Upper lobe of left lung (tissue), 6 donors: ENCODE data around the gene KCNC1. TPM values are rescaled to one million over a fixed set of nuclear protein-coding genes. Genes with fewer than 3 reads are reported as not detected.

Experiments
- ATAC-seq, 2 donors: fragments of 200-7000 bp; cut with Tn5 transposase; one replicate each; pipeline ENCODE4 v1.9.1; 2022; ENCODE audit warnings: mild to moderate bottlenecking in 2 of 2, moderate library complexity in 2 of 2; ENCODE audit not compliant: low FRiP score in 2 of 2
- DNase-seq, 2 donors: peaks; one replicate each; pipeline ENCODE4 v3.0.0-alpha.2; 2019 to 2020
- H3K27ac ChIP-seq, 4 donors: fragments of 200-600 bp; sonication (generic); one replicate each; pipeline ENCODE4 v1.5.1; 2016 to 2019
- H3K27me3 ChIP-seq, 4 donors: fragments of 200-600 bp; sonication (generic); one replicate each; pipeline ENCODE4 v1.5.1; 2017 to 2019
- H3K36me3 ChIP-seq, 4 donors: fragments of 200-600 bp; sonication (generic); one replicate each; pipeline ENCODE4 v1.5.1; 2016 to 2019
- H3K4me1 ChIP-seq, 4 donors: fragments of 200-600 bp; sonication (generic); one replicate each; pipeline ENCODE4 v1.5.1; 2018 to 2019
- H3K4me3 ChIP-seq, 4 donors: fragments of 200-600 bp; sonication (generic); one replicate each; pipeline ENCODE4 v1.5.1; 2017 to 2019; ENCODE audit warnings: mild to moderate bottlenecking in 2 of 4, moderate library complexity in 1 of 4
- H3K9me3 ChIP-seq, 4 donors: fragments of 200-600 bp; sonication (generic); one replicate each; pipeline ENCODE4 v1.5.1; 2018 to 2019
- CTCF ChIP-seq, 6 experiments: fragments of 450-650 bp in 4 of 6; fragments of 200-600 bp in 2 of 6; sonication (generic) in 2 of 6; IDR thresholded peaks; one replicate each; pipeline ENCODE4 v1.5.1; 2016 to 2019; ENCODE audit warnings: antibody characterized with exemption in 6 of 6
- EP300 ChIP-seq, 4 donors: sonication (generic); formaldehyde crosslinking; IDR thresholded peaks; one replicate each; pipeline ENCODE4 v1.5.1; 2017; ENCODE audit warnings: antibody characterized with exemption in 4 of 4, control low read depth in 2 of 4
- POLR2A ChIP-seq, 4 donors: fragments of 450-650 bp; IDR thresholded peaks; one replicate each; pipeline ENCODE4 v1.5.1; 2016 to 2017; ENCODE audit warnings: antibody characterized with exemption in 4 of 4, mild to moderate bottlenecking in 2 of 4
- POLR2AphosphoS5 ChIP-seq, 2 donors: sonication (generic); formaldehyde crosslinking; IDR thresholded peaks; one replicate each; pipeline ENCODE4 v1.5.1; 2017; ENCODE audit warnings: antibody characterized with exemption in 2 of 2
- WGBS, 2 donors: methylation state at CpG; one replicate each; pipeline ENCODE4 v1.1.5; 2017 to 2018; 5-methylcytosine and 5-hydroxymethylcytosine counted together
- total RNA-seq, 6 donors: library from RNA; depleted of rRNA in 4 of 6; stranded (reverse); fragments of >200 nt in 4 of 6; gene quantifications; one replicate each; pipeline versions ENCODE4 v1.1.0 to v1.2.1, GENCODE V29; 2016 to 2021
- donor health status: DM: no; HTN: no; CAD: no; lungs with moderate emphysema.
- donor health status: DM: no; HTN: yes; CAD: no; lungs with severe emphysema.

KCNC1 gene
- total RNA-seq, 6 donors from 2014 or later = not detected

- H3K27ac ChIP-seq = no peak within 1 kb of the TSS
- 2 to 5% methylated on average over 22 to 50 of the region's 68 CpGs for WGBS, 2 donors
- ATAC-seq = no peak
- H3K4me1 ChIP-seq = peaks cover 0 to 26% (median 6%) of the 10 kb centered on the region in 4 donors
- H3K4me3 ChIP-seq = no peak within 1 kb of the TSS
- H3K36me3 ChIP-seq = no peaks in the 10 kb centered on the region
- H3K27me3 ChIP-seq = peaks cover 0 to 29% (median 19%) of the 10 kb centered on the region in 4 donors
- H3K9me3 ChIP-seq = no peaks in the 10 kb centered on the region
- no peak for TF ChIP-seq CTCF (IDR thresholded peaks at IDR 0.05)
- TF ChIP-seq EP300 (IDR thresholded peaks at IDR 0.05) = no peak
- TF ChIP-seq POLR2AphosphoS5 (IDR thresholded peaks at IDR 0.05) = no peak
- DNase-seq = peak in 1 of 2 donors; percentile 62
Measured at GRCh38 chr11:17719028-17719937, 15.3 kb upstream of the KCNC1 start, which contains the start of gene MYOD1. MYOD1 (plus strand) TSS chr11:17719571; CDS start chr11:17719783, 212 bp downstream.

GRCh38 chr11:17719938-17720795 is 14.4 kb upstream of the KCNC1 start:
- H3K4me1 ChIP-seq = peaks cover 0 to 26% (median 6%) of the 10 kb centered on the region in 4 donors
- H3K9me3 ChIP-seq = no peaks in the 10 kb centered on the region
- no peaks in the 10 kb centered on the region for H3K36me3 ChIP-seq
- peak in 1 of 2 donors; percentile 81 for DNase-seq
- peak in 1 of 2 donors; percentile 5 for ATAC-seq
- H3K27me3 ChIP-seq = peaks cover 0 to 29% (median 19%) of the 10 kb centered on the region in 4 donors
- H3K4me3 ChIP-seq = no peak overlapping the region
- TF ChIP-seq CTCF (IDR thresholded peaks at IDR 0.05) (no peak), EP300 (IDR thresholded peaks at IDR 0.05) (no peak), POLR2AphosphoS5 (IDR thresholded peaks at IDR 0.05) (no peak), POLR2A (IDR thresholded peaks at IDR 0.05) (no peak)
- no peak overlapping the region for H3K27ac ChIP-seq
- 4% methylated on average over 36 to 40 of the region's 85 CpGs for WGBS, 2 donors

- peaks cover 0 to 29% (median 19%) of the 10 kb centered on the region in 4 donors for H3K27me3 ChIP-seq
- DNase-seq (peak in 1 of 2 donors; percentile 77), ATAC-seq (no peak)
- no peak overlapping the region for H3K27ac ChIP-seq
- no peaks in the 10 kb centered on the region for H3K36me3 ChIP-seq
- H3K9me3 ChIP-seq = no peaks in the 10 kb centered on the region
- TF ChIP-seq CTCF (IDR thresholded peaks at IDR 0.05) = no peak
- TF ChIP-seq EP300 (IDR thresholded peaks at IDR 0.05) = no peak
- TF ChIP-seq POLR2AphosphoS5 (IDR thresholded peaks at IDR 0.05) = no peak
- no peak for TF ChIP-seq POLR2A (IDR thresholded peaks at IDR 0.05)
- H3K4me1 ChIP-seq = peaks cover 0 to 26% (median 6%) of the 10 kb centered on the region in 4 donors
- WGBS, 2 donors = 5 to 7% methylated on average over 23 to 24 of the region's 24 CpGs
- no peak overlapping the region for H3K4me3 ChIP-seq
Measured at GRCh38 chr11:17720796-17721171, 13.8 kb upstream of the KCNC1 start.

GRCh38 chr11:17721242-17721999 is 13.2 kb upstream of the KCNC1 start:
- WGBS, 2 donors = 11 to 15% methylated on average over 16 to 29 of the region's 56 CpGs
- H3K27ac ChIP-seq = no peak overlapping the region
- DNase-seq = peak in 1 of 2 donors; percentile 81
- H3K27me3 ChIP-seq = peaks cover 0 to 29% (median 19%) of the 10 kb centered on the region in 4 donors
- H3K4me1 ChIP-seq = peaks cover 0 to 26% (median 6%) of the 10 kb centered on the region in 4 donors
- H3K4me3 ChIP-seq = no peak overlapping the region
- H3K36me3 ChIP-seq = no peaks in the 10 kb centered on the region
- no peaks in the 10 kb centered on the region for H3K9me3 ChIP-seq
- TF ChIP-seq POLR2A (IDR thresholded peaks at IDR 0.05) (no peak), POLR2AphosphoS5 (IDR thresholded peaks at IDR 0.05) (no peak), CTCF (IDR thresholded peaks at IDR 0.05) (no peak), EP300 (IDR thresholded peaks at IDR 0.05) (no peak)
- ATAC-seq = no peak
